Cardiac muscle cell (in vitro differentiated cells and primary cell): Measurements from ENCODE around the gene LSM2. TPM values are rescaled to one million over a fixed set of nuclear protein-coding genes. Genes with fewer than 3 reads are reported as not detected.
A peak's percentile ranks its signal among the peaks of the same experiment; 100 is the strongest.
"Not testable (repeated sequence)": the region's sequence is repeated elsewhere in the genome, so short reads cannot be mapped to it uniquely, and the experiment has no call there.

Experiments used
- DNase-seq, 2 donors: peaks; one replicate each; pipeline versions ENCODE4 v3.0.0 to v3.0.0-alpha.2; 2010 to 2017; ENCODE audit warnings: low read depth in 1 of 2, low spot score in 1 of 2
- H3K27ac ChIP-seq: fragments of 200-600 bp; sonication (generic); 2 replicates; pipeline ENCODE4 v1.5.1; 2016
- H3K27me3 ChIP-seq: fragments of 200-600 bp; sonication (generic); 2 replicates; pipeline ENCODE4 v1.6.0; 2016; ENCODE audit warnings: control low read depth
- H3K36me3 ChIP-seq: fragments of 200-600 bp; sonication (generic); 2 replicates; pipeline ENCODE4 v1.5.1; 2016; ENCODE audit warnings: control low read depth
- H3K4me1 ChIP-seq: fragments of 200-600 bp; sonication (generic); 2 replicates; pipeline ENCODE4 v1.8.1; 2017; ENCODE audit warnings: low read depth, mild to moderate bottlenecking, mixed run types
- H3K4me3 ChIP-seq: fragments of 200-600 bp; sonication (generic); 2 replicates; pipeline ENCODE4 v1.5.1; 2016; ENCODE audit warnings: mild to moderate bottlenecking
- H3K9me3 ChIP-seq: fragments of 200-600 bp; sonication (generic); 2 replicates; pipeline ENCODE4 v1.5.1; 2017; ENCODE audit warnings: low read depth, mild to moderate bottlenecking, control low read depth
- polyA plus RNA-seq: library from polyadenylated mRNA; unstranded; fragments of >200 nt; fragmentation: Nextera tagmentation; extraction: Ambion mirVana; gene quantifications from 2 replicates; pipeline ENCODE4 v1.2.1, GENCODE V29; 2016
- total RNA-seq: library from RNA; depleted of rRNA; stranded (reverse); fragments of >200 nt; gene quantifications from 2 replicates; pipeline ENCODE4 v1.2.3, GENCODE V29; 2016
- TF ChIP-seq, protein P1 (sequence below): IDR thresholded peaks from 2 replicates; pipeline ENCODE4 v1.5.1; 2012; ENCODE audit warnings: low read depth, mild to moderate bottlenecking, low read length

LSM2 gene
- total and polyA plus RNA-seq, 2 experiments from 2014 or later, result 64.2 to 76.8 TPM

- peak; percentile 41 to 69 for DNase-seq
- peak overlapping the region; percentile 77 for H3K4me3 ChIP-seq
- peaks cover 13% of the 10 kb centered on the region for H3K4me1 ChIP-seq
- H3K9me3 ChIP-seq, result no peaks in the 10 kb centered on the region
- TF ChIP-seq, protein P1, sequence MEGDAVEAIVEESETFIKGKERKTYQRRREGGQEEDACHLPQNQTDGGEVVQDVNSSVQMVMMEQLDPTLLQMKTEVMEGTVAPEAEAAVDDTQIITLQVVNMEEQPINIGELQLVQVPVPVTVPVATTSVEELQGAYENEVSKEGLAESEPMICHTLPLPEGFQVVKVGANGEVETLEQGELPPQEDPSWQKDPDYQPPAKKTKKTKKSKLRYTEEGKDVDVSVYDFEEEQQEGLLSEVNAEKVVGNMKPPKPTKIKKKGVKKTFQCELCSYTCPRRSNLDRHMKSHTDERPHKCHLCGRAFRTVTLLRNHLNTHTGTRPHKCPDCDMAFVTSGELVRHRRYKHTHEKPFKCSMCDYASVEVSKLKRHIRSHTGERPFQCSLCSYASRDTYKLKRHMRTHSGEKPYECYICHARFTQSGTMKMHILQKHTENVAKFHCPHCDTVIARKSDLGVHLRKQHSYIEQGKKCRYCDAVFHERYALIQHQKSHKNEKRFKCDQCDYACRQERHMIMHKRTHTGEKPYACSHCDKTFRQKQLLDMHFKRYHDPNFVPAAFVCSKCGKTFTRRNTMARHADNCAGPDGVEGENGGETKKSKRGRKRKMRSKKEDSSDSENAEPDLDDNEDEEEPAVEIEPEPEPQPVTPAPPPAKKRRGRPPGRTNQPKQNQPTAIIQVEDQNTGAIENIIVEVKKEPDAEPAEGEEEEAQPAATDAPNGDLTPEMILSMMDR, result peak; percentile 34
- no peaks in the 10 kb centered on the region for H3K27me3 ChIP-seq
- H3K27ac ChIP-seq, result peak overlapping the region; percentile 59
- no peaks in the 10 kb centered on the region for H3K36me3 ChIP-seq
These were observed 23.0 kb upstream of the LSM2 start for GRCh38 chr6:31829633-31830283.

DNA sequence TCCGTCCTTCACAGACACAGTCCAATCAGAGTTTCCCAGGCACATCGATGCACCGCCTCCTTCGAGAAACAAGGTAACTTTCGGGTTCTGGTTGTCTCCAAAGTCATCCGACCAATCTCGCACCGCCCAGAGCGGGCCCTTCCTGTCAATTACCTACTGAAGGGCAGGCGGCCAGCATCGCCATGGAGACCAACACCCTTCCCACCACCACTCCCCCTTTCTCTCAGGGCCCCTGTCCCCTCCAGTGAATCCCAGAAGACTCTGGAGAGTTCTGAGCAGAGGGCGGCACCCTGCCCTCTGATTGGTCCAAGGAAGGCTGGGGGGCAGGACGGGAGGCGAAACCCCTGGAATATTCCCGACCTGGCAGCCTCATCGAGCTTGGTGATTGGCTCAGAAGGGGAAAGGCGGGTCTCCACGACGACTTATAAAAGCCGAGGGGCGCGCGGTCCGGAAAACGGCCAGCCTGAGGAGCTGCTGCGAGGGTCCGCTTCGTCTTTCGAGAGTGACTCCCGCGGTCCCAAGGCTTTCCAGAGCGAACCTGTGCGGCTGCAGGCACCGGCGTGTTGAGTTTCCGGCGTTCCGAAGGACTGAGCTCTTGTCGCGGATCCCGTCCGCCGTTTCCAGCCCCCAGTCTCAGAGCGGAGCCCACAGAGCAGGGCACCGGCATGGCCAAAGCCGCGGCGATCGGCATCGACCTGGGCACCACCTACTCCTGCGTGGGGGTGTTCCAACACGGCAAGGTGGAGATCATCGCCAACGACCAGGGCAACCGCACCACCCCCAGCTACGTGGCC lies 20.7 kb upstream of the LSM2 start, which contains the start of gene HSPA1B:
HSPA1B (plus strand) TSS at position 453 of the 794 bp plus-strand sequence; CDS start at position 666, 213 bp downstream.
- H3K27me3 ChIP-seq, result no peaks in the 10 kb centered on the region
- DNase-seq, result peak; percentile 99 to 100
- H3K27ac ChIP-seq, result peak within 1 kb of the TSS; percentile 87
- H3K9me3 ChIP-seq, result no peaks in the 10 kb centered on the region
- peaks cover 13% of the 10 kb centered on the region for H3K4me1 ChIP-seq
- H3K36me3 ChIP-seq, result no peaks in the 10 kb centered on the region
- TF ChIP-seq, protein P1, result no peak
- H3K4me3 ChIP-seq, result peak within 1 kb of the TSS; percentile 32

DNA sequence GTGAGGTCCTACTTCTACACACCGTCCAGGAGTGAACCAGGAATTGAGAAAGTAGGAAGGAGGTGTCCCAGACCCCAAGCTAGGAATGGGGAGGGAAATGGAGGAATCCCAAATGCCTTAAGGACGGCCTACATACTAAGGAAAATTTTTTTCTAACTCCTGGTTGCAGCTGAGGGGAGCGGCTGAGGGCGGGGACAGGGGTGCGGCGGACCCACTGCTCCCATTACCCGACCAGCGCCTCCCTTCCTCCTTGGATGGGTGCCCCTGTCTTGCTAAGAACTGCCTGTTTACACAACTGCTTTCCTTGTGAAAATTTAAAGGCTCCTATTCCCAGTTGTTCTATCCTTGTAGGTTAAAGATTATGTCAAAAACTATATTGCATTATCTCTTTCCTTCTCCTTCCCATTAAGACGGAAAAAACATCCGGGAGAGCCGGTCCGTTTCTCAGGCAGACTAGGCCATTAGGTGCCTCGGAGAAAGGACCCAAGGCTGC lies 20.1 kb upstream of the LSM2 start:
- H3K4me1 ChIP-seq, result peaks cover 13% of the 10 kb centered on the region
- TF ChIP-seq, protein P1, result no peak
- no peaks in the 10 kb centered on the region for H3K9me3 ChIP-seq
- H3K36me3 ChIP-seq, result no peaks in the 10 kb centered on the region
- peak overlapping the region; percentile 87 for H3K27ac ChIP-seq
- peak; percentile 53 to 96 for DNase-seq
- peak overlapping the region; percentile 32 for H3K4me3 ChIP-seq
- no peaks in the 10 kb centered on the region for H3K27me3 ChIP-seq

- Histone ChIP-seq H3K27ac (peak overlapping the region; percentile 87), H3K4me3 (no peak overlapping the region), H3K27me3 (no peaks in the 10 kb centered on the region), H3K9me3 (no peaks in the 10 kb centered on the region), H3K4me1 (peaks cover 7% of the 10 kb centered on the region), H3K36me3 (no peaks in the 10 kb centered on the region)
- DNase-seq, result no peak
- TF ChIP-seq, protein P1, result no peak
These were observed 18.8 kb upstream of the LSM2 start for GRCh38 chr6:31825553-31825952.

GRCh38 chr6:31823592-31824196 lies 16.9 kb upstream of the LSM2 start:
- H3K4me3 ChIP-seq, DNase-seq, H3K36me3 ChIP-seq, H3K9me3 ChIP-seq, H3K27me3 ChIP-seq, H3K4me1 ChIP-seq, H3K27ac ChIP-seq: not testable (repeated sequence)
